ENCODE measurements around the gene POLR3H.

POLR3H gene

DNA sequence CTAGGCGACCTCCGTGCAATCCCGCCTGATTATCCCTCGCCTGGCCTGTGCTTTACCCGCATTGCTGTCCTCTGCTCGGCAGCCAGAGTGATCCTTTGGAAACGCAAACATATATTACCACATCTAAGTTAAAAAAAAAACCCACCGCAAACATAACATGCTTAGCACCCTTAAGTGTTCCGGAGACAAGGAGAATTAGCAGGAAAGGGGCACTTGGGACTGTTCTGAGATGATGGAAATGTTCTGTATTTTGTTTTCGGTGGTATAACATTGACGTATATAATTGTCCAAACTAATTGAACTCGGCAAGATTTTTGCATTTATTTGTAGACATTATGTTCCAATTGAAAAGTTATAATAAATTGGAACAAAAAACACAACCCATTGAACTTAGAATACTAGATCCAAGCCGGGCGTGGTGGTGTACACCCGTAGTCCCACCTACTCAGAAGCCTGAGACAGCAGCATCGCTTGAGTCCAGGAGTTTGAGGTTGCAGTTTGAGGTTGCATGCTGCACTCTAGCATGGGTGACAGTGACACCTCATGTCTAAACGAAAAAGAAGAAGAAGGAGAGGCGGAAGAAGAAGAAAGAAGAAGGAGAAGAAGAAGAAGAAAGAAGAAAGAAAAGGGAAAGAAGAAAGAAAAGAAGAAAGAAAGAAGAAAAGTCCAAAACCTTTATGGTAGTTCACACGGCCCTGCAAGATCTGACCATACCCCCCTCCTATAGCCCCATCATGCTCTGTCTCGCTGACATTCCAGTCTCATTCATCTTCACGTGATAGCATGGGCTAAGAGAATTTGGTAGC is 604 bp upstream of the POLR3H start:
- peak; percentile 38 for DNase-seq (ENCODE audit: low read depth)
- TF ChIP-seq, protein P1, sequence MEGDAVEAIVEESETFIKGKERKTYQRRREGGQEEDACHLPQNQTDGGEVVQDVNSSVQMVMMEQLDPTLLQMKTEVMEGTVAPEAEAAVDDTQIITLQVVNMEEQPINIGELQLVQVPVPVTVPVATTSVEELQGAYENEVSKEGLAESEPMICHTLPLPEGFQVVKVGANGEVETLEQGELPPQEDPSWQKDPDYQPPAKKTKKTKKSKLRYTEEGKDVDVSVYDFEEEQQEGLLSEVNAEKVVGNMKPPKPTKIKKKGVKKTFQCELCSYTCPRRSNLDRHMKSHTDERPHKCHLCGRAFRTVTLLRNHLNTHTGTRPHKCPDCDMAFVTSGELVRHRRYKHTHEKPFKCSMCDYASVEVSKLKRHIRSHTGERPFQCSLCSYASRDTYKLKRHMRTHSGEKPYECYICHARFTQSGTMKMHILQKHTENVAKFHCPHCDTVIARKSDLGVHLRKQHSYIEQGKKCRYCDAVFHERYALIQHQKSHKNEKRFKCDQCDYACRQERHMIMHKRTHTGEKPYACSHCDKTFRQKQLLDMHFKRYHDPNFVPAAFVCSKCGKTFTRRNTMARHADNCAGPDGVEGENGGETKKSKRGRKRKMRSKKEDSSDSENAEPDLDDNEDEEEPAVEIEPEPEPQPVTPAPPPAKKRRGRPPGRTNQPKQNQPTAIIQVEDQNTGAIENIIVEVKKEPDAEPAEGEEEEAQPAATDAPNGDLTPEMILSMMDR (IDR thresholded peaks at IDR 0.05; ENCODE audit: insufficient read depth, low read depth, low read length, missing control alignments) = no peak
- H3K4me3 ChIP-seq (ENCODE audit: low read depth, low read length) = peak overlapping the region; percentile 56

DNA sequence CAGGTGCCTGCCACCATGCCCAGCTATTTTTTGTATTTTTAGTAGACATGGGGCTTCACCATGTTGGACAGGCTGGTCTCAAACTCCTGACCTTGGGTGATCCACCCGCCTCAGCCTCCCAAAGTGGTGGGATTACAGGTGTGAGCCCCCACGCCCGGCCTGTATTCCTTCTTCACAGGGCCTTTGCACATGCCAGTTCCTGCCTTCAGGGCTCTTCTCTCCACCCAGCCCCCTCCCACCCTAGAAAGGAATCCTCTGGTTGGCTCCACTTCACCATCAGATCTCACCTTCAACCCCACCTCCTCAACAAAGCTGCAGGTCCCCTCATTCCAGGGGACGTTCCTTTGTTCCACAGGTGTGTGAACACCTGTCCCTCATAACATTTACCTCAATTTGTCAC is 2.0 kb downstream of the POLR3H start:
- DNase-seq (ENCODE audit: low read depth) = no peak
- TF ChIP-seq, protein P1 (IDR thresholded peaks at IDR 0.05; ENCODE audit: insufficient read depth, low read depth, low read length, missing control alignments) = no peak
- no peak overlapping the region for H3K4me3 ChIP-seq (ENCODE audit: low read depth, low read length)

DNA sequence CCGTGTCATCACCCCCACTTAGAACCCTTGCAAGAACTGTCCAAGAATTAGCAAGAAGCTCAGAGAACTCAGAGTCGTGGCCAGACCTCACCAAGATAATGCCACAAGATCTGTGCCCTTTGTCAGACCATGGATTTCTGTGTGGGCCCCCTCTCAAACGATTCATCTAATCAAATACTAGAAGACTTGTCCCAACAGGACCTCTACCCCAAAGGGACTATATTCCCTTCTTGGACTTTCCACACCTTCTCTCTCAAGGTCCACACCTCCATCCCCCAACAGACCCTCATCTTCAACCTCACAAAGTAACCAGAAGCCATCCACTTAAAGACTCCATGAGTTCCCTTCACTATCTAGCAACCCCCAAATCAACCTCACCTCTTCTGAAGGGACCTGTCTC is 2.8 kb downstream of the POLR3H start:
- no peak for DNase-seq (ENCODE audit: low read depth)
- TF ChIP-seq, protein P1 (IDR thresholded peaks at IDR 0.05; ENCODE audit: insufficient read depth, low read depth, low read length, missing control alignments) = no peak
- no peak overlapping the region for H3K4me3 ChIP-seq (ENCODE audit: low read depth, low read length)

DNA sequence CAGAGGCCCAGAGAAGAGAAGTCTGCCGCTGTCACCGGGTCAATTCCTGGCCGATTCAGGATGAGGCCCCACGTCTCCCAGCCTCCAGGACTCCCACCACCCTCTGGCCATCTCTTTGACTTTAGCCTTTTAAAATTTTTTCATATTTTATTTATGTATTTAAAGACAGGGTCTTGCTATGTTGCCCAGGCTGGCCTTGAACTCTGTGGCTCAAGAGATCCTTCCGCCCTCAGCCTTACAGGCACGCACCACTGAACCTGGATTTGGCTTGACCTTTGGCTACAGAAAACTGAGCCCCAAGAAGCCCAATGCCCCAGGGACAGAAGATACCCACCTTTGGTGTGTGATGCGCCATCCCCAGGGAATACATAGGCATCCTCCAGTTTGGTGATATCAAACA is 3.9 kb downstream of the POLR3H start:
- no peak overlapping the region for H3K4me3 ChIP-seq (ENCODE audit: low read depth, low read length)
- DNase-seq (ENCODE audit: low read depth) = no peak
- TF ChIP-seq, protein P1 (IDR thresholded peaks at IDR 0.05; ENCODE audit: insufficient read depth, low read depth, low read length, missing control alignments) = no peak

DNA sequence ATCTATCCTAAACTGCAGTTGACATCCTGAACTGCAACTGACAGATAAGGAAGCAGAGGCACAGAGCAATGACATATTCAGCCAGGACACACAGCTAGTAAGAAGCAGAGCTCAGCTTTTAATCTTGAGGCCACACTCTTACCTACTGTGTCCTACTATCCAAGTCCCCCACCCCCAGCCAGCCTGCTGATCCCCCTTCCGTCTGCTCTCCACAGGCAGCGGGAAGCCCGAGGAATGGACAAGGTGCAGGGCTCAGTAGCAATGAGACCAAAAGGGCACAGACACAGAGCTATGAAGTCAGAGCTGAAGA is 4.3 kb downstream of the POLR3H start:
- no peak overlapping the region for H3K4me3 ChIP-seq (ENCODE audit: low read depth, low read length)
- TF ChIP-seq, protein P1 (IDR thresholded peaks at IDR 0.05; ENCODE audit: insufficient read depth, low read depth, low read length, missing control alignments) = no peak
- DNase-seq (ENCODE audit: low read depth) = no peak

DNA sequence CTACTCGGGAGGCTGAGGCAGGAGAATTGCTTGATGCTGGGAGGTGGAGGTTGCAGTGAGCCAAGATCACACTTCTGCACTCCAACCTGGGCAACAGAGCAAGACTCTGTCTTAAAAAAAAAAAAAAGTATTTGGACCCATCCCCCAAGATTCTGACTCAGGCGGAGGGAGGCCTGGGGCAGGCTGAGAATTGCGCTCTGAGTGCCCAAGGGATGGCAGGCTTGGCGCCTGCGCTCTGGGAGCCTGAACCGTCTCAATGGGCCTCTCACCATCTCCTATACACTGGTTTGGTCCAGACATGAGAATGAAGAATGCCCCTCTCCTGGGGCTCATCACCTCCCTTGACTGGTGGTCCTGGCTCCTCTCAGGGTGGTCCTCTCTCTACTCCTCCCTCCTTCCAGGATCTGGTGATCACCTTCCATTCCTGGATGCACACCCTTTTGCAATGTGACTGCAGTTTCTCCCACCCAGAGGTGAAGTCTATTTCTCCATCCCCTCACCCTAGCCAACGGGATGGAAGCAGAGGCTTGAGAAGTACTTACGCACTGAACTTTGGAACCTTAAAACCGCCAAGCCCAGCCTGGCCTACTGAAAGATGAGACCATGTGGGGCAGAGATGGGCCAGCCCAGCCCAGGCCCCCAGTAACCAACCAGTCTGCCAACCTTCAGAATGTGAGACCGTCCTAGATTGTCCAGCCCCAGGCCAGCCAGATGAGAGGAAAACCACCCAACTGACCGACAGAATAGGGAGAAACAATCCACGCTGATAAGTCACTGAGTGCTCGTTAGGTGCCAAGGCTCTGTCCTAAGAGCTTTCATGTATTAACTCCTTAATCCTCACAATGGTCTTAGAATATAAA is 4.9 kb downstream of the POLR3H start:
- no peak overlapping the region for H3K4me3 ChIP-seq (ENCODE audit: low read depth, low read length)
- TF ChIP-seq, protein P1 (IDR thresholded peaks at IDR 0.05; ENCODE audit: insufficient read depth, low read depth, low read length, missing control alignments) = no peak
- DNase-seq (ENCODE audit: low read depth) = no peak

Measured in GM12865 (cell line).